OCI-LY7 (cell line): ENCODE results near the gene ALDH2. TPM values are rescaled to one million over a fixed set of nuclear protein-coding genes. Genes with fewer than 3 reads are reported as not detected.

Source experiments
- BruUV-seq: library from RNA; stranded (reverse); fragments of 400-500 nt; replicated peaks from 2 replicates; lab custom pipeline; 2021; lab: Mats Ljungman, UMichigan
- CTCF ChIA-PET: fragments of 300-600 bp; sonication (Branson Sonifier 250); formaldehyde crosslinking; loops from one replicate; lab custom pipeline; 2022; ENCODE audit warnings: antibody characterized with exemption; ENCODE audit not compliant: unreplicated experiment; lab: Charles Lee
- POLR2A ChIA-PET: fragments of 300-600 bp; sonication (Branson Sonifier 250); formaldehyde crosslinking; loops from one replicate; lab custom pipeline; 2022; ENCODE audit warnings: antibody characterized with exemption; lab: Charles Lee
- DNase-seq: peaks from one replicate; pipeline ENCODE4 v3.0.0-alpha.2; 2015; ENCODE audit warnings: low spot score
- H2AFZ ChIP-seq: fragments of 200-600 bp; sonication (generic), shearing (Covaris generic); 2 replicates; pipeline ENCODE4 v1.6.1; 2014; ENCODE audit warnings: mild to moderate bottlenecking, antibody characterized with exemption, low read length, moderate library complexity
- H3K27ac ChIP-seq: fragments of 200-600 bp; sonication (generic); 2 replicates; pipeline ENCODE4 v1.5.1; 2014; ENCODE audit warnings: mixed run types, low read depth, mild to moderate bottlenecking, moderate library complexity, low read length, inconsistent platforms; ENCODE audit not compliant: poor library complexity, severe bottlenecking
- H3K36me3 ChIP-seq: fragments of 200-600 bp; sonication (generic); 2 replicates; pipeline ENCODE4 v1.6.1; 2014; ENCODE audit warnings: mild to moderate bottlenecking, antibody characterized with exemption, low read length, moderate library complexity, mixed read lengths; ENCODE audit not compliant: insufficient read depth
- H3K4me1 ChIP-seq: fragments of 200-600 bp; sonication (generic); 2 replicates; pipeline ENCODE4 v1.5.1; 2014; ENCODE audit warnings: mild to moderate bottlenecking, low read length; ENCODE audit not compliant: insufficient read depth, poor library complexity, severe bottlenecking
- H3K4me2 ChIP-seq: fragments of 200-600 bp; sonication (generic); 2 replicates; pipeline ENCODE4 v1.6.1; 2014; ENCODE audit warnings: mild to moderate bottlenecking, low read length
- H3K4me3 ChIP-seq: fragments of 200-600 bp; sonication (generic); 2 replicates; pipeline ENCODE4 v1.5.1; 2014; ENCODE audit warnings: mild to moderate bottlenecking, low read depth, low read length; ENCODE audit not compliant: poor library complexity, severe bottlenecking
- H3K79me2 ChIP-seq: fragments of 200-600 bp; sonication (generic); 2 replicates; pipeline ENCODE4 v1.6.1; 2016; ENCODE audit warnings: low read depth, mild to moderate bottlenecking, low read length, moderate library complexity, mixed read lengths; ENCODE audit not compliant: insufficient read depth
- H3K9me2 ChIP-seq: fragments of 200-600 bp; sonication (generic); 2 replicates; pipeline ENCODE4 v1.6.1; 2016; ENCODE audit warnings: mild to moderate bottlenecking, low read length, mixed read lengths; ENCODE audit not compliant: insufficient read depth
- H3K9me3 ChIP-seq: fragments of 200-600 bp; sonication (generic); 2 replicates; pipeline ENCODE4 v1.6.1; 2014; ENCODE audit warnings: mild to moderate bottlenecking, mixed run types, low read length, mixed read lengths
- H4K20me1 ChIP-seq: fragments of 200-600 bp; sonication (generic); 2 replicates; pipeline ENCODE4 v1.6.1; 2014; ENCODE audit warnings: mild to moderate bottlenecking, antibody characterized with exemption, low read length, moderate library complexity, mixed read lengths; ENCODE audit not compliant: insufficient read depth
- EZH2phosphoT487 ChIP-seq: fragments of 200-600 bp; sonication (generic); IDR thresholded peaks from 2 replicates; pipeline ENCODE4 v1.6.1; 2018; ENCODE audit warnings: low read depth, borderline replicate concordance, mild to moderate bottlenecking, mixed run types, antibody characterized with exemption, low read length, moderate library complexity, mixed read lengths
- intact Hi-C: fragments of 100-400 bp; cut with micrococcal nuclease; formaldehyde crosslinking; loops from one replicate; pipeline ENCODE4 v1.10.0; 2022; ENCODE audit not compliant: unreplicated experiment
- total RNA-seq, 2 experiments: library from RNA; depleted of rRNA in 1 of 2; stranded (reverse); fragments of >200 nt in 1 of 2; shearing (Covaris generic) in 1 of 2; gene quantifications; 2 replicates each; pipeline ENCODE4 v1.2.3, GENCODE V29; 2014 to 2022
- TF ChIP-seq, protein P1 (sequence below): fragments of 200-600 bp; sonication (generic); conservative IDR thresholded peaks from 2 replicates; pipeline ENCODE4 v1.5.1; 2014; ENCODE audit warnings: mild to moderate bottlenecking, antibody characterized with exemption, low read length, moderate library complexity, mixed read lengths

ALDH2 gene
- total RNA-seq, 2 experiments from 2014 or later, result 16.5 to 19.9 TPM

DNA sequence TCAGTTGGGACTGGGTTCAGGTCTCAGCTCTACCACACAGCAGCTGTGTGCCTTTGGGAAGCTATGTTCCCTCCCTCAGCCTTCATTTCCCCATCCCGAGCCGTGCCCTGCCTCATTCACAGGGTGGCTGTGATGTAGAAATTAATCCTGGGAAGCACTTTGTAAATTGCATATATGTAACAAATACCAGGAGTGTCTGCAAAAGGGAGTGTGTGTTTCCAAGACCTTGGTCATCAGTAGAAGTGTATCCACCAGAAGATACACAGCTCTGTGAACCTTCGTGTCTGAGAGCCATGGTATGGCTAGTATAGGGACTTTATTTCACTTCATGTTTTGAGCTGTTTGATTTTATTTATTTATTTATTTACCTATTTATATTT is 26.1 kb downstream of the ALDH2 start:
- H3K9me3 ChIP-seq, result no peaks in the 10 kb centered on the region
- H4K20me1 ChIP-seq, result no peaks in the 10 kb centered on the region
- H3K27ac ChIP-seq, result no peak overlapping the region
- H3K4me2 ChIP-seq, result no peak overlapping the region
- CTCF ChIA-PET, result no interaction called here
- H3K79me2 ChIP-seq, result no peaks in the 10 kb centered on the region
- H3K4me1 ChIP-seq, result no peaks in the 10 kb centered on the region
- H3K36me3 ChIP-seq, result no peaks in the 10 kb centered on the region
- BruUV-seq, result no TSS peak
- POLR2A ChIA-PET, result no interaction called here
- H3K4me3 ChIP-seq, result no peak overlapping the region
- no peak for DNase-seq
- TF ChIP-seq, protein P1, sequence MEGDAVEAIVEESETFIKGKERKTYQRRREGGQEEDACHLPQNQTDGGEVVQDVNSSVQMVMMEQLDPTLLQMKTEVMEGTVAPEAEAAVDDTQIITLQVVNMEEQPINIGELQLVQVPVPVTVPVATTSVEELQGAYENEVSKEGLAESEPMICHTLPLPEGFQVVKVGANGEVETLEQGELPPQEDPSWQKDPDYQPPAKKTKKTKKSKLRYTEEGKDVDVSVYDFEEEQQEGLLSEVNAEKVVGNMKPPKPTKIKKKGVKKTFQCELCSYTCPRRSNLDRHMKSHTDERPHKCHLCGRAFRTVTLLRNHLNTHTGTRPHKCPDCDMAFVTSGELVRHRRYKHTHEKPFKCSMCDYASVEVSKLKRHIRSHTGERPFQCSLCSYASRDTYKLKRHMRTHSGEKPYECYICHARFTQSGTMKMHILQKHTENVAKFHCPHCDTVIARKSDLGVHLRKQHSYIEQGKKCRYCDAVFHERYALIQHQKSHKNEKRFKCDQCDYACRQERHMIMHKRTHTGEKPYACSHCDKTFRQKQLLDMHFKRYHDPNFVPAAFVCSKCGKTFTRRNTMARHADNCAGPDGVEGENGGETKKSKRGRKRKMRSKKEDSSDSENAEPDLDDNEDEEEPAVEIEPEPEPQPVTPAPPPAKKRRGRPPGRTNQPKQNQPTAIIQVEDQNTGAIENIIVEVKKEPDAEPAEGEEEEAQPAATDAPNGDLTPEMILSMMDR, result no peak
- no peak for TF ChIP-seq EZH2phosphoT487
- H2AFZ ChIP-seq, result no peak overlapping the region
- intact Hi-C loops, result no loop called here
- H3K9me2 ChIP-seq, result no peaks in the 10 kb centered on the region

DNA sequence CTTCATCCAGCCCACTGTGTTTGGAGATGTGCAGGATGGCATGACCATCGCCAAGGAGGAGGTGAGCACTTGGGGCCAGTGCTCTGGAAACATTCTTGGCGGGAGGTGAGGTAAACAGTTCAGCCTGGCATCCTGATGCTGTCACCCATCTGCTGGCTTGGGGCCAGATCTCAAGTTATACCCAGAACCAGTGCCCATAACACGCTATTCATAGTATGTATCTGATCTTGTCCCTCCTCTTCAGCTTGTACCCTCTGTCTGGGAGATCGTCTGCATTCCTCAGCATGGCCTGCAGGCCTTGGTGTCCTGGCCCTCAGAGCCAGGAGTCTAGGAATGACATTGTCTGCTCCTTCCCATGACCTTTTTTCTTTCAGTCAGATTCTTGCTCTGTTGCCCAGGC is 31.4 kb downstream of the ALDH2 start:
- Histone ChIP-seq H3K4me3 (no peak overlapping the region), H3K4me2 (no peak overlapping the region), H3K27ac (no peak overlapping the region), H3K36me3 (no peaks in the 10 kb centered on the region), H4K20me1 (no peaks in the 10 kb centered on the region), H2AFZ (no peak overlapping the region), H3K9me3 (0 out of 2 replicates have a peak, but pooled peaks cover 4% of the 10 kb centered on the region), H3K4me1 (no peaks in the 10 kb centered on the region), H3K9me2 (no peaks in the 10 kb centered on the region), H3K79me2 (no peaks in the 10 kb centered on the region)
- TF ChIP-seq, protein P1, result no peak
- no peak for TF ChIP-seq EZH2phosphoT487
- intact Hi-C loops, result no loop called here
- BruUV-seq, result no TSS peak
- ChIA-PET CTCF (no interaction called here), POLR2A (no interaction called here)
- DNase-seq, result no peak

DNA sequence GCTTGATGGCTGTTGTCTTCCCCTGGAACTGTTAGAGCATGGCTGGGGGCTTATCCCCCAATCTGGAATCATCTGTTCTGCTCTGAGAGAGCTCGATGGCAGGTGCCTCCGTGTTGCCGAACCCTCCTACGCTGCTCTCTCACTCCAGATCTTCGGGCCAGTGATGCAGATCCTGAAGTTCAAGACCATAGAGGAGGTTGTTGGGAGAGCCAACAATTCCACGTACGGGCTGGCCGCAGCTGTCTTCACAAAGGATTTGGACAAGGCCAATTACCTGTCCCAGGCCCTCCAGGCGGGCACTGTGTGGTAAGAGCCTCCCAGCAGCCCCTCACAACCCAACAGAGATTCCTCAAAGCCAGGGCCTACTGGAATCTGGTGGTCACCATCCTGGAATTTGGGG is 33.0 kb downstream of the ALDH2 start:
- TF ChIP-seq EZH2phosphoT487, result no peak
- TF ChIP-seq, protein P1, result no peak
- POLR2A ChIA-PET, result interaction anchor here (0.6 kb wide), 1 partner anchor 326 kb away, joined by 4 read pairs; no protein-coding TSS in a partner anchor
- Histone ChIP-seq H3K4me3 (no peak overlapping the region), H3K4me1 (no peaks in the 10 kb centered on the region), H3K79me2 (no peaks in the 10 kb centered on the region), H3K27ac (no peak overlapping the region), H3K9me3 (0 out of 2 replicates have a peak, but pooled peaks cover 4% of the 10 kb centered on the region), H3K4me2 (no peak overlapping the region), H3K9me2 (no peaks in the 10 kb centered on the region), H2AFZ (no peak overlapping the region), H4K20me1 (no peaks in the 10 kb centered on the region), H3K36me3 (no peaks in the 10 kb centered on the region)
- intact Hi-C loops, result no loop called here
- CTCF ChIA-PET, result interaction anchor here (0.6 kb wide), 1 partner anchor 9 kb away, joined by 3 read pairs; no protein-coding TSS in a partner anchor
- no TSS peak for BruUV-seq
- no peak for DNase-seq
